Measurements from ENCODE around the gene DPF3.

Gene DPF3

GRCh38 chr14:72616294-72616693 is 277.6 kb downstream of the DPF3 start:
- no peak for DNase-seq (ENCODE audit: low read depth in 2 of 2)

- no peak for DNase-seq (ENCODE audit: low read depth in 2 of 2)
Observed at GRCh38 chr14:72615451-72616121, 278.3 kb downstream of the DPF3 start.

- DNase-seq (ENCODE audit: low read depth in 2 of 2), result no peak
Observed at GRCh38 chr14:72614891-72615415, 278.9 kb downstream of the DPF3 start.

- no peak for DNase-seq (ENCODE audit: low read depth in 2 of 2)
Observed at GRCh38 chr14:72614365-72614764, 279.5 kb downstream of the DPF3 start.

- DNase-seq (ENCODE audit: low read depth in 2 of 2), result no peak
Observed at GRCh38 chr14:72613975-72614319, 280.0 kb downstream of the DPF3 start.

- DNase-seq (ENCODE audit: low read depth in 2 of 2), result no peak
Observed at GRCh38 chr14:72613231-72613974, 280.5 kb downstream of the DPF3 start.

- no peak for DNase-seq (ENCODE audit: low read depth in 2 of 2)
Observed at GRCh38 chr14:72612041-72612440, 281.9 kb downstream of the DPF3 start.

- no peak for DNase-seq (ENCODE audit: low read depth in 2 of 2)
Observed at GRCh38 chr14:72611506-72611905, 282.4 kb downstream of the DPF3 start.

- no peak for DNase-seq (ENCODE audit: low read depth in 2 of 2)
Observed at GRCh38 chr14:72610831-72611200, 283.1 kb downstream of the DPF3 start.

- no peak for DNase-seq (ENCODE audit: low read depth in 2 of 2)
Observed at GRCh38 chr14:72610096-72610830, 283.6 kb downstream of the DPF3 start.

GRCh38 chr14:72609205-72609916 is 284.5 kb downstream of the DPF3 start:
- no peak for DNase-seq (ENCODE audit: low read depth in 2 of 2)

GRCh38 chr14:72608391-72609204 is 285.3 kb downstream of the DPF3 start:
- DNase-seq (ENCODE audit: low read depth in 2 of 2), result no peak

GRCh38 chr14:72607386-72608130 is 286.3 kb downstream of the DPF3 start:
- DNase-seq (ENCODE audit: low read depth in 2 of 2), result no peak

GRCh38 chr14:72606879-72607278 is 287.0 kb downstream of the DPF3 start:
- no peak for DNase-seq (ENCODE audit: low read depth in 2 of 2)

- DNase-seq (ENCODE audit: low read depth in 2 of 2), result no peak
Observed at GRCh38 chr14:72605921-72606220, 288.0 kb downstream of the DPF3 start.

- no peak for DNase-seq (ENCODE audit: low read depth in 2 of 2)
Observed at GRCh38 chr14:72605096-72605920, 288.6 kb downstream of the DPF3 start.

GRCh38 chr14:72604133-72604532 is 289.8 kb downstream of the DPF3 start:
- no peak for DNase-seq (ENCODE audit: low read depth in 2 of 2)

GRCh38 chr14:72603639-72604038 is 290.3 kb downstream of the DPF3 start:
- no peak for DNase-seq (ENCODE audit: low read depth in 2 of 2)

- no peak for DNase-seq (ENCODE audit: low read depth in 2 of 2)
Observed at GRCh38 chr14:72600551-72601330, 293.2 kb downstream of the DPF3 start.

Measured in stimulated activated CD8-positive, alpha-beta memory T cell treated with anti-CD3 and anti-CD28 coated beads, Interleukin-7, amount 100 ng/mL, for 4 hours (primary cell).